GM12801 (cell line): Measurements from ENCODE around the gene MLC1.

Source experiments
- CTCF ChIP-seq: IDR thresholded peaks from one replicate; pipeline ENCODE4 v1.5.1; 2011; ENCODE audit warnings: control low read depth; ENCODE audit not compliant: insufficient read length; ENCODE audit errors: extremely low read depth

The MLC1 gene

GRCh38 chr22:50059881-50060262, 25.4 kb downstream of the MLC1 start:
- TF ChIP-seq CTCF = no peak

GRCh38 chr22:50058906-50059880, 26.0 kb downstream of the MLC1 start:
- no peak for TF ChIP-seq CTCF

- no peak for TF ChIP-seq CTCF
These were observed 26.9 kb downstream of the MLC1 start, which contains the start of gene TTLL8 for GRCh38 chr22:50058061-50058905. TSS of gene TTLL8 (minus strand) at chr22:50058298.

- no peak for TF ChIP-seq CTCF
These were observed 27.8 kb downstream of the MLC1 start for GRCh38 chr22:50057278-50058060.

- TF ChIP-seq CTCF = no peak
These were observed 28.8 kb downstream of the MLC1 start for GRCh38 chr22:50056214-50056972.

- no peak for TF ChIP-seq CTCF
These were observed 31.4 kb downstream of the MLC1 start for GRCh38 chr22:50053861-50054260.
